ENCODE results near the gene CLK2. TPM values are rescaled to one million over a fixed set of nuclear protein-coding genes. Genes with fewer than 3 reads are reported as not detected.
"Not testable (repeated sequence)": the region's sequence is repeated elsewhere in the genome, so short reads cannot be mapped to it uniquely, and the experiment has no call there.

Gene CLK2
- total RNA-seq, 2 donors from 2014 or later = 26.9 to 50.7 TPM

DNA sequence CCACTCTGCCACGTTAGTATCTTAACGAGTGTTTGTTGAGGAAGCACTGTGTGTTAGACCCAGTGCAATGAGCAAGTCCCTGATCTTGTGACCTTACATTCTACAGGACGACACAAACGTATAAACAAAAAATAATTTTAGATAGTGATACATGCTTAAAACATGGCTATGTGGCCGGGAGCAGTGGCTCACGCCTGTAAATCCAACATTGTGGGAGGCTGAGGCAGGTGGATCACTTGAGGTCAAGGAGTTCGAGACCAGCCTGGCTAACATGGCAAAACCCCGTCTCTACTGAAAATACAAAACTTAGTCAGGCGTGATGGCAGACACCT, 45.2 kb downstream of the CLK2 start:
- peaks cover 40 to 53% of the 10 kb centered on the region in 2 donors for H3K4me1 ChIP-seq (ENCODE audit: control insufficient read depth in 1 of 2, low read depth in 2 of 2)
- no peak for ATAC-seq (ENCODE audit: insufficient number of reproducible peaks, low FRiP score, low read depth)

DNA sequence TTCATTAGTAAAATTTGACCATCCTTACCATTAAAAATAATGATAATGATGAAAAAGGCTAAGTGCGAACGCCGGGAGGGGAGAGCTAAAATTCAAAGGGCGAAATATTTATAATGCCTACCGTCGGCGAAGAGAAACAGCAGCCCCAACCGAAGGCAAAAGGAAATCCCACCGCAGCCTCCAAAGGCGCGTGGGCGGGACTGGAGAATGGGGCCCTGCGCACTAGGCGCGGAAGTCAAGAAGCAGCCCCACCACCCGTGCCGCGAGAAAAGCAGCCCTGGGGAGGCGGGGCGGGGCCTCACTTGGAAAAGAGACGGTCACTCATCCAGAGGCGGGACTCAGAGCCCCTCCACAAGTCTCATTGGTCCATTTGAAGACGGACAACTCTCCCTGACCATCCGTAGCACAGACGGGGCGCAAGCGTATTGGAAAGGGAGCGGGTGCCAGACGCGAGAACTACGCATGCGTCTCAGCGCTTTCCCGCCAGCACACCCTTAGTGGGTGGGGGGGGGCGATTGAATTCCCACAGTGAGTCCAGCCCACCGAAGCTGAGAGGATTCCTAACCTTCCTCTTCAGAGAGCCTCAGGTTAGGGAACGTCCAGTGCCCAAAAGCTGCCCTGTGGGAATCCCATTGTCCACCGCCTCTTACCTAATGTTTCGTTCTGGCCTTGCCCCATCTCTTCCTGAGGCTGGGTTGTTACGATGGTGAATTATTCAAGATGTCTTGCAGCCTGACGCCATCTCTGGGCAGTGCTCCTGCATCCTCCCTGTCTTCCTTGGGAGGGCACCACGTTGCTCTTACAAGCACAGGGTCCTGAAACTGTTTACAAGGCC, 45.8 kb downstream of the CLK2 start:
- Histone ChIP-seq H3K27ac (peak overlapping the region; percentile 74 to 77), H3K4me3 (peak overlapping the region; percentile 74), H3K27me3 (replicated peaks; ENCODE audit: insufficient read depth) (no peaks in the 10 kb centered on the region), H3K36me3 (no peaks in the 10 kb centered on the region), H3K9me3 (no peaks in the 10 kb centered on the region), H3K4me1 (ENCODE audit: control insufficient read depth in 1 of 2, low read depth in 2 of 2) (peaks cover 36 to 50% of the 10 kb centered on the region in 2 donors)
- TF ChIP-seq, protein P1, sequence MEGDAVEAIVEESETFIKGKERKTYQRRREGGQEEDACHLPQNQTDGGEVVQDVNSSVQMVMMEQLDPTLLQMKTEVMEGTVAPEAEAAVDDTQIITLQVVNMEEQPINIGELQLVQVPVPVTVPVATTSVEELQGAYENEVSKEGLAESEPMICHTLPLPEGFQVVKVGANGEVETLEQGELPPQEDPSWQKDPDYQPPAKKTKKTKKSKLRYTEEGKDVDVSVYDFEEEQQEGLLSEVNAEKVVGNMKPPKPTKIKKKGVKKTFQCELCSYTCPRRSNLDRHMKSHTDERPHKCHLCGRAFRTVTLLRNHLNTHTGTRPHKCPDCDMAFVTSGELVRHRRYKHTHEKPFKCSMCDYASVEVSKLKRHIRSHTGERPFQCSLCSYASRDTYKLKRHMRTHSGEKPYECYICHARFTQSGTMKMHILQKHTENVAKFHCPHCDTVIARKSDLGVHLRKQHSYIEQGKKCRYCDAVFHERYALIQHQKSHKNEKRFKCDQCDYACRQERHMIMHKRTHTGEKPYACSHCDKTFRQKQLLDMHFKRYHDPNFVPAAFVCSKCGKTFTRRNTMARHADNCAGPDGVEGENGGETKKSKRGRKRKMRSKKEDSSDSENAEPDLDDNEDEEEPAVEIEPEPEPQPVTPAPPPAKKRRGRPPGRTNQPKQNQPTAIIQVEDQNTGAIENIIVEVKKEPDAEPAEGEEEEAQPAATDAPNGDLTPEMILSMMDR (IDR thresholded peaks at IDR 0.05) = no peak
- ATAC-seq (ENCODE audit: insufficient number of reproducible peaks, low FRiP score, low read depth) = peak; percentile 92
- DNase-seq (ENCODE audit: low spot score) = peak; percentile 92

More for the DNA sequence above, 45.2 kb downstream of the CLK2 start:
- Histone ChIP-seq H3K36me3 (no peaks in the 10 kb centered on the region), H3K27me3 (replicated peaks; ENCODE audit: insufficient read depth) (no peaks in the 10 kb centered on the region), H3K4me3 (peak overlapping the region; percentile 74), H3K27ac (peak overlapping the region; percentile 71 to 77), H3K9me3 (no peaks in the 10 kb centered on the region)
- DNase-seq (ENCODE audit: low spot score) = no peak
- TF ChIP-seq, protein P1 (IDR thresholded peaks at IDR 0.05) = no peak

DNA sequence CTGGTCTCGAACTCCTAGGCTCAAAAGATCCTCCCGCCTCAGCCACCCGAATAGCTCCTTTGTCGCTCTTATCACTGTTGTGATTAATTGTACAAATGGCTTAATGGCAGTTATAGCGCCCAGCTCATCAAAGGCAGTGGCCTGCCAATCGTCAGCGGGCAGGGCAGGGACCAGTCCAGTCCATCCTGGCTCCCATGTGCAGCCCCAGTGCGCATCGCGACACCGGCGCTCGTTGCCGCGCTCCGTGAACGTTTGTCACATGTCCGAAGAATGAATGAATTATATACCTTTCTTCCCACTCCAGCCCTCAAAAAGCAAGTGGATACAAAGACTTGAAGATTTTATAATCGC, 46.4 kb downstream of the CLK2 start:
- Histone ChIP-seq H3K4me1 (ENCODE audit: control insufficient read depth in 1 of 2, low read depth in 2 of 2) (peaks cover 30 to 44% of the 10 kb centered on the region in 2 donors), H3K27ac (peak overlapping the region; percentile 74 to 77), H3K36me3 (no peaks in the 10 kb centered on the region), H3K9me3 (no peaks in the 10 kb centered on the region), H3K27me3 (replicated peaks; ENCODE audit: insufficient read depth) (no peaks in the 10 kb centered on the region), H3K4me3 (peak overlapping the region; percentile 74)
- TF ChIP-seq, protein P1 (IDR thresholded peaks at IDR 0.05) = no peak
- ATAC-seq (ENCODE audit: insufficient number of reproducible peaks, low FRiP score, low read depth) (no peak), DNase-seq (ENCODE audit: low spot score) (no peak)

DNA sequence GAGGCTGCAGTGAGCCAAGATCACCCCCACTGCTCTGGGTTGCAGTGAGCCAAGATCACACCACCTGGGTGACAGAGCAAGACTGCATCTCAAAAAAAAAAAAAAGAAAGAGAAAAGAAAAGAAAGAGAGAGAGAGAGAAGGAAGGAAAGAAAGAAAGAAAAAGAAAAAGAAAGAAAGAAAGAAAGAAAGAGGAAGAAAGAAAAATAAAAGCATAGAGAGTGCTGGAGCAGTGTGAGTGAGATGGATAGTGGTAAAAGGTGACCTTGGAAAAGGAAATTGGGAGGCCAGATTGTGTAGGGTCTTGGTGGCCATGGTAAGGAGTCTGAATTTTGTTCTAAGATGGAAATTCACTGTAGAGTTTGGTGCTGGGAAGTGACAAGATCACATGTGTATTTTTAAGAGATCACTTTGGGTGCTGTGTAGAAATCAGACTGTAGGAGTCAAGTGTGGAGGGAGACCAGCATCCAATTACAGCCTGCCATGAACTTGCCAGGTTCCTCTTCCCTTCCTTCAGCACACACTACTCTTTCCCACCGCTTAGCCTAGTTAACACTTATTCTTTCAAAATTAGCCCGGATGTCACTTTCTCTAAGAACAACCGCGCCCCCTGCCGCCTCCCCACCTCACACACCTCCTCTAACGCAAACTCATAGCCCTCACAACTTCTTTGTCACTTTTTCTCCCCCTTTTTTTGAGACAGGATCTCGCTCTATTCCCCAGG, 47.0 kb downstream of the CLK2 start:
- peak; percentile 55 for DNase-seq (ENCODE audit: low spot score)
- H3K27ac ChIP-seq = peak overlapping the region; percentile 74 to 77

DNA sequence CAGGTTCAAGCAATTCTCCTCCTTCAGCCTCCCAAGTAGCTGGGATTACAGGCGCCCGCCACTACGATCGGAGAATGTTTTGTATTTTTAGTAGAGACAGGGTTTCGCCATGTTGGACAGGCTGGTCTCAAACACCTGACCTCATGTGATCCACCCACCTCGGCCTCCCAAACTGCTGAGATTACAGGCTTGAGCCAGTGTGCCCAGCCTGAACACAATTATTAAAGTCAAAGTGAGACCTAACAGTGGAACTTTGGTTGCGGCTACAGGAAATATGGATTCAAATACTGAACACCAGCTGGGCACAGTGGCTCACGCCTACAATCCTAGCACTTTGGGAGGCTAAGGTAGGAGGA, 47.9 kb downstream of the CLK2 start:
- Histone ChIP-seq H3K4me1 (ENCODE audit: control insufficient read depth in 1 of 2, low read depth in 2 of 2) (peaks cover 26 to 35% of the 10 kb centered on the region in 2 donors), H3K27ac (peak overlapping the region; percentile 61 to 77)
- not testable (repeated sequence) for H3K9me3 ChIP-seq; H3K27me3 ChIP-seq (replicated peaks; ENCODE audit: insufficient read depth); DNase-seq (ENCODE audit: low spot score); H3K36me3 ChIP-seq; H3K4me3 ChIP-seq; ATAC-seq (ENCODE audit: insufficient number of reproducible peaks, low FRiP score, low read depth)

More for the DNA sequence above, 47.0 kb downstream of the CLK2 start:
- Histone ChIP-seq H3K4me1 (ENCODE audit: control insufficient read depth in 1 of 2, low read depth in 2 of 2) (peaks cover 26 to 38% of the 10 kb centered on the region in 2 donors), H3K4me3 (peak overlapping the region; percentile 74), H3K9me3 (no peaks in the 10 kb centered on the region), H3K36me3 (no peaks in the 10 kb centered on the region), H3K27me3 (replicated peaks; ENCODE audit: insufficient read depth) (no peaks in the 10 kb centered on the region)
- ATAC-seq (ENCODE audit: insufficient number of reproducible peaks, low FRiP score, low read depth) = peak; percentile 10
- TF ChIP-seq, protein P1 (IDR thresholded peaks at IDR 0.05) = peak; percentile 44
